Uterus (tissue), 4 donors: ENCODE measurements around the gene PNLIP. TPM values are rescaled to one million over a fixed set of nuclear protein-coding genes. Genes with fewer than 3 reads are reported as not detected.

ENCODE experiments used
- DNase-seq, 2 donors: peaks; one replicate each; pipeline ENCODE4 v3.0.0-alpha.2; 2019 to 2020
- H3K27ac ChIP-seq, 2 donors: fragments of 200-600 bp; sonication (generic); 1 replicate in 1 of 2; 2 replicates in 1 of 2; pipeline ENCODE4 v1.5.1; 2016 to 2018
- H3K27me3 ChIP-seq, 2 donors: fragments of 200-600 bp; sonication (generic); one replicate each; pipeline ENCODE4 v1.5.1; 2018 to 2019; ENCODE audit warnings: control low read depth in 1 of 2
- H3K36me3 ChIP-seq, 2 donors: fragments of 200-600 bp; sonication (generic); one replicate each; pipeline ENCODE4 v1.5.1; 2019; ENCODE audit warnings: control low read depth in 1 of 2
- H3K4me1 ChIP-seq, 2 donors: fragments of 200-600 bp; sonication (generic); one replicate each; pipeline ENCODE4 v1.5.1; 2018 to 2019; ENCODE audit warnings: control low read depth in 1 of 2
- H3K4me3 ChIP-seq, 2 donors: fragments of 200-600 bp; sonication (generic); 1 replicate in 1 of 2; 2 replicates in 1 of 2; pipeline ENCODE4 v1.5.1; 2018 to 2019; ENCODE audit warnings: mild to moderate bottlenecking in 1 of 2
- H3K9me3 ChIP-seq, 2 donors: fragments of 200-600 bp; sonication (generic); one replicate each; pipeline ENCODE4 v1.5.1; 2019; ENCODE audit warnings: control low read depth in 1 of 2
- CTCF ChIP-seq, 4 experiments: fragments of 200-600 bp in 2 of 4; fragments of 450-650 bp in 2 of 4; sonication (generic) in 2 of 4; IDR thresholded peaks; one replicate each; pipeline ENCODE4 v1.5.1; 2016 to 2019; ENCODE audit warnings: antibody characterized with exemption in 4 of 4, mild to moderate bottlenecking in 2 of 4, moderate library complexity in 1 of 4
- POLR2A ChIP-seq, 2 donors: fragments of 450-650 bp; IDR thresholded peaks; one replicate each; pipeline ENCODE4 v1.6.1; 2016; ENCODE audit warnings: antibody characterized with exemption in 2 of 2, mild to moderate bottlenecking in 1 of 2, moderate library complexity in 1 of 2
- intact Hi-C: fragments of 100-400 bp; cut with DNase I; formaldehyde crosslinking; loops from one replicate; pipeline ENCODE4 v1.15.1; 2023; ENCODE audit warnings: low total_unique reads
- total RNA-seq, 4 donors: library from RNA; depleted of rRNA in 3 of 4; stranded (reverse); fragments of >200 nt in 3 of 4; gene quantifications; one replicate each; pipeline versions ENCODE4 v1.1.0 to v1.2.4, GENCODE V29; 2014 to 2023
- donor health status: DM: yes; HTN: yes; CAD: no.

Gene PNLIP
- total RNA-seq, 4 donors from 2014 or later = not detected

GRCh38 chr10:116589926-116590325, 44.2 kb downstream of the PNLIP start:
- DNase-seq = no peak
- H3K4me1 ChIP-seq = no peaks in the 10 kb centered on the region
- H3K36me3 ChIP-seq = no peaks in the 10 kb centered on the region
- no peaks in the 10 kb centered on the region for H3K27me3 ChIP-seq
- no peak for TF ChIP-seq POLR2A (IDR thresholded peaks at IDR 0.05)
- TF ChIP-seq CTCF (IDR thresholded peaks at IDR 0.05) = no peak
- intact Hi-C loops = no loop called here
- H3K4me3 ChIP-seq = no peak overlapping the region
- H3K27ac ChIP-seq = no peak overlapping the region
- no peaks in the 10 kb centered on the region for H3K9me3 ChIP-seq

DNA sequence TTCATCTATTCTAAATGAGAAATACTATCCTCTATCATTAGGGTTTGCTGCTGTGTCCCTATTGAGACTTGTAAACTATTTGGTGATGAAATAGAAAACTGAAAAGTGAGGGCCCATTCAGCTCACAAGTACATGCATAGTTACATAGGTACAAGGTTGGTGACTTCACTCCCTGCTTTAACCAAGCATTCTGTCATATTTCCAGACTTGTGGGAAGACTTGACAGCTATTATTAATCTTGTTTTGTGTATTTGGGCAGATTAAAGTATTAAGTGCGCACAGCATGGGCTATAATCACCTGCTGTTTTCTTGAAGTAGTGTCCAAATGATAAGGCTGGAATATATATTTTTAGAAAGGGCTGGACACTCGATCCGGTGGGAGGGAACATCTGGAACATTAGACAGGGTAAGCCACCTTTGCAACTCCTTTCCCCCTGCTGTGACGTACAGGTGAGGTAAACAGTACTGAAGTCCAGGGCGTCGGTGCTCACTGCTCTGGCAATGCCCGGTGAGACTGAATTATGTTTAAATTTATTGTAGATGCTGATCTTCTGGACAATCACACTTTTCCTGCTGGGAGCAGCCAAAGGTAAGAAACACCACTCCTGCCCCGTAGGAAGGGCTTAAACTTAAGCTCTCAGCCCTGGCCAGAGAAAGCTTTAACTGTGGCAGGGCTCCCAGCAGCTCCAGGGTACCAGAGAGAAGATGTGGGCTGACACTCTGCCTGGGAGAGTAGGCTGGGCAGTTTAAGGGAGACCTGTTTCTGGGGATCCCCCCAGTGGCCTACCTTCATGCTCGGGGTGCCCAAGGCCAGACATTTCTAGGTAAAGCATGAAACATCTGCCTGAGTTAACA, 45.1 kb downstream of the PNLIP start, which contains the start of gene PNLIPRP1:
PNLIPRP1 (plus strand) TSS at position 370 of the 855 bp plus-strand sequence; CDS start at position 541, 171 bp downstream.
- intact Hi-C loops = no loop called here

DNA sequence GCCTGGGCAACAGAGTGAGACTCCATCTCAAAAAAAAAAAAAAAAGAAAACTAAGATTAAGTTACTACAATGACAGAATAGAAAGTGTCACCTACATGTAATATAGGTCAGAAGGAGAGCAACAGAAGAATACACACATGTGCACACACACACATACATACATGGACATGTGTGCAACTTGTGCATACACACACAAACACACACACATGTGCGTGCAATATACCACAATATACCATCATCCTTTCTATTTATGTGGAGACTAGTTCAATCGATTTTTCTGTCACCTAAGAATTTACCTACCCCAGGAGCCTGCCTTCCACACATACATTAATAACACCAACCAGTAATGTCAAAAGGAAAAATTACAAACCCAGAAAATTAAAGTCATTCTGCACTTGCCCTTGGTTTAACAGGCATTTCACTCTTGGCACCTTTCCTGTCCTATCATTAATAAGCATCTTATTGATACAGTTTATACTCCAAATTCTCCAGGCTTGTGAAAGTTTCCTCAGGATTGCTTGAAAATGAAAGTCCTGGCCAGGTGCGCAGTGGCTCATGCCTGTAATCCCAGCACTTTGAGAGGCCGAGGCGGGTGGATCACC, 47.5 kb downstream of the PNLIP start:
- DNase-seq = no peak
- no peaks in the 10 kb centered on the region for H3K27me3 ChIP-seq
- no peaks in the 10 kb centered on the region for H3K36me3 ChIP-seq
- no peak for TF ChIP-seq POLR2A (IDR thresholded peaks at IDR 0.05)
- no peak for TF ChIP-seq CTCF (IDR thresholded peaks at IDR 0.05)
- intact Hi-C loops = no loop called here
- no peak overlapping the region for H3K27ac ChIP-seq
- no peaks in the 10 kb centered on the region for H3K9me3 ChIP-seq
- H3K4me3 ChIP-seq = no peak overlapping the region
- H3K4me1 ChIP-seq = no peaks in the 10 kb centered on the region

More for the DNA sequence above, 45.1 kb downstream of the PNLIP start, which contains the start of gene PNLIPRP1:
- H3K27ac ChIP-seq = no peak within 1 kb of the TSS
- H3K4me3 ChIP-seq = no peak within 1 kb of the TSS
- DNase-seq = no peak
- no peaks in the 10 kb centered on the region for H3K36me3 ChIP-seq
- no peaks in the 10 kb centered on the region for H3K4me1 ChIP-seq
- no peaks in the 10 kb centered on the region for H3K27me3 ChIP-seq
- no peaks in the 10 kb centered on the region for H3K9me3 ChIP-seq
- TF ChIP-seq CTCF (IDR thresholded peaks at IDR 0.05) (no peak), POLR2A (IDR thresholded peaks at IDR 0.05) (no peak)

DNA sequence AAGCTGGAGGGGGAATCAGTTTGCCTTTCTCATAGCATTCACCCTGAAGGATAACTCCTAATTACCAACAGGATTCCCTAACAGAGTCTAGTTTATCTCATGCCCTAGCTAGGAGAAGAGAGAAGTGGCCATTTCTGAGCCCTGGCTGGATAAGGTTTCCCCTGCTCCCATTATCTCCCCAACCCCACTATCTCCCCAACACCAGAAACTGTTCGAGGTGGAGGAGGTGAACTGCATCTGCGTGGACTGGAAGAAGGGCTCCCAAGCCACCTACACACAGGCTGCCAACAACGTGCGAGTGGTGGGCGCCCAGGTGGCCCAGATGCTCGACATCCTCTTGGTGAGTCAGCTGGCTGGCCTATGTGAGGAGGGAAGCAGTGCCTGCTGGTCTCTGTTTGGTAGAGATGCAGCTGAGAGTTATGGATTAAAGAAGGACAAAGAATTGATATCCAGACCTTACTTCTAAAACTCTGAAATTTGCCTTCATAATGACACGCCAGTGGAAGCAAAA, 48.8 kb downstream of the PNLIP start:
- TF ChIP-seq CTCF (IDR thresholded peaks at IDR 0.05) (no peak), POLR2A (IDR thresholded peaks at IDR 0.05) (no peak)
- intact Hi-C loops = no loop called here

DNA sequence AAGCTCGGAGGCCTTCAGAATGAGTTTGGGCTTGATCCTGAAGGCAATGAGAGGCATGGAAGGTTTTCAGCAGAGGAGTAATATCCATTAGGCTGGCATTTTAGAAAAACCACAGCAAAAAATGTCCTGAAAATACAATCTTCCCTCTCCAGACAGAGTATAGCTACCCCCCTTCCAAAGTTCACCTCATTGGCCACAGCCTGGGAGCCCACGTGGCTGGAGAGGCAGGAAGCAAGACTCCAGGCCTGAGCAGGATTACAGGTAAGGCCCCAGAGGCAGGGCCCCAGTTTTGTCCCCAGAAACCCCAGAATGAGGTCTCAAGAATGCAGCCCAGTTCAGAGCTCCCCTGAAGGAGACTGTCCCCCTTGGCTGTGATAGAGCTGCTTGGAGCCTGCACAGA, 50.3 kb downstream of the PNLIP start:
- Histone ChIP-seq H3K4me1 (no peaks in the 10 kb centered on the region), H3K27ac (no peak overlapping the region), H3K9me3 (no peaks in the 10 kb centered on the region), H3K4me3 (no peak overlapping the region), H3K27me3 (no peaks in the 10 kb centered on the region), H3K36me3 (no peaks in the 10 kb centered on the region)
- no peak for DNase-seq
- intact Hi-C loops = no loop called here
- TF ChIP-seq POLR2A (IDR thresholded peaks at IDR 0.05) (no peak), CTCF (IDR thresholded peaks at IDR 0.05) (no peak)

More for the DNA sequence above, 48.8 kb downstream of the PNLIP start:
- H3K9me3 ChIP-seq = no peaks in the 10 kb centered on the region
- no peaks in the 10 kb centered on the region for H3K36me3 ChIP-seq
- H3K27me3 ChIP-seq = no peaks in the 10 kb centered on the region
- no peak for DNase-seq
- no peak overlapping the region for H3K27ac ChIP-seq
- no peaks in the 10 kb centered on the region for H3K4me1 ChIP-seq
- H3K4me3 ChIP-seq = no peak overlapping the region
